GM19239 (cell line): ENCODE measurements around the gene FEZF1.
"Not testable (repeated sequence)": the region's sequence is repeated elsewhere in the genome, so short reads cannot be mapped to it uniquely, and the experiment has no call there.

Source experiments
- DNase-seq: peaks from one replicate; pipeline ENCODE4 v3.0.0; 2011; ENCODE audit warnings: low spot score; ENCODE audit not compliant: insufficient read length
- FAIRE-seq: peaks from 2 replicates; lab custom pipeline; 2011; peaks lifted over from hg19 to GRCh38; lab: Jason Lieb, UNC

The FEZF1 gene

GRCh38 chr7:122309421-122309820, 4.9 kb upstream of the FEZF1 start:
- DNase-seq = no peak
- no peak for FAIRE-seq

GRCh38 chr7:122307228-122307621, 2.7 kb upstream of the FEZF1 start:
- DNase-seq (no peak), FAIRE-seq (no peak)

GRCh38 chr7:122306320-122307227, 2.0 kb upstream of the FEZF1 start:
- FAIRE-seq (no peak), DNase-seq (no peak)

GRCh38 chr7:122305475-122306319, 1.1 kb upstream of the FEZF1 start:
- no peak for DNase-seq
- FAIRE-seq = no peak

- FAIRE-seq (no peak), DNase-seq (no peak)
Observed at GRCh38 chr7:122304996-122305421, 459 bp upstream of the FEZF1 start.

- FAIRE-seq = no peak
- DNase-seq = no peak
Observed at GRCh38 chr7:122303531-122304318, 825 bp downstream of the FEZF1 start.

- FAIRE-seq (no peak), DNase-seq (no peak)
Observed at GRCh38 chr7:122302761-122303530, 1.6 kb downstream of the FEZF1 start.

- FAIRE-seq (no peak), DNase-seq (no peak)
Observed at GRCh38 chr7:122301858-122302760, 2.4 kb downstream of the FEZF1 start.

GRCh38 chr7:122300956-122301833, 3.4 kb downstream of the FEZF1 start:
- FAIRE-seq (no peak), DNase-seq (no peak)

- FAIRE-seq = no peak
- no peak for DNase-seq
Observed at GRCh38 chr7:122300211-122300932, 4.2 kb downstream of the FEZF1 start.

- DNase-seq = no peak
- FAIRE-seq = no peak
Observed at GRCh38 chr7:122299624-122300210, 4.8 kb downstream of the FEZF1 start.

GRCh38 chr7:122298618-122299017, 5.9 kb downstream of the FEZF1 start:
- FAIRE-seq (no peak), DNase-seq (no peak)

- FAIRE-seq (no peak), DNase-seq (no peak)
Observed at GRCh38 chr7:122298131-122298530, 6.4 kb downstream of the FEZF1 start.

- FAIRE-seq = no peak
Observed at GRCh38 chr7:122291189-122291588, 13.4 kb downstream of the FEZF1 start.

GRCh38 chr7:122290476-122290875, 14.1 kb downstream of the FEZF1 start:
- FAIRE-seq (no peak), DNase-seq (no peak)

More at GRCh38 chr7:122291189-122291588, 13.4 kb downstream of the FEZF1 start:
- no peak for DNase-seq

- FAIRE-seq = no peak
- DNase-seq = no peak
Observed at GRCh38 chr7:122289426-122289825, 15.1 kb downstream of the FEZF1 start.

GRCh38 chr7:122284608-122285007, 19.9 kb downstream of the FEZF1 start:
- DNase-seq, FAIRE-seq: not testable (repeated sequence)
